KMS-11 (cell line): ENCODE results near the gene ORAI3.

ENCODE experiments used
- H2AFZ ChIP-seq: fragments of 200-600 bp; sonication (generic); 2 replicates; pipeline ENCODE4 v1.6.1; 2016; ENCODE audit warnings: antibody characterized with exemption, mixed run types, low read depth
- H3K27ac ChIP-seq: fragments of 200-600 bp; sonication (generic); 2 replicates; pipeline ENCODE4 v1.6.1; 2016; ENCODE audit warnings: mild to moderate bottlenecking, mixed run types
- H3K27me3 ChIP-seq: fragments of 200-600 bp; sonication (generic); 2 replicates; pipeline ENCODE4 v1.6.1; 2017; ENCODE audit warnings: mild to moderate bottlenecking, low read depth, mixed run types, moderate library complexity; ENCODE audit not compliant: insufficient read depth
- H3K36me3 ChIP-seq: fragments of 200-600 bp; sonication (generic); 2 replicates; pipeline ENCODE4 v1.6.1; 2017; ENCODE audit warnings: mild to moderate bottlenecking, mixed run types; ENCODE audit not compliant: insufficient read depth
- H3K4me1 ChIP-seq: fragments of 200-600 bp; sonication (generic); 2 replicates; pipeline ENCODE4 v1.6.1; 2016; ENCODE audit warnings: mild to moderate bottlenecking, low read depth, mixed run types; ENCODE audit not compliant: poor library complexity, severe bottlenecking
- H3K4me2 ChIP-seq: fragments of 200-600 bp; sonication (generic); 2 replicates; pipeline ENCODE4 v1.7.0; 2016; ENCODE audit warnings: mild to moderate bottlenecking, mixed run types
- H3K4me3 ChIP-seq: fragments of 200-600 bp; sonication (generic); IDR thresholded peaks from 2 replicates; pipeline ENCODE4 v1.6.1; 2017; ENCODE audit warnings: low read depth, low read length, mixed read lengths; ENCODE audit not compliant: insufficient read depth
- H3K79me2 ChIP-seq: fragments of 200-600 bp; sonication (generic); 2 replicates; pipeline ENCODE4 v1.6.1; 2016; ENCODE audit warnings: low read depth, mixed run types; ENCODE audit not compliant: insufficient read depth
- H3K9ac ChIP-seq: fragments of 200-600 bp; sonication (generic); 2 replicates; pipeline ENCODE4 v1.6.1; 2016; ENCODE audit warnings: mild to moderate bottlenecking, mixed run types
- H4K20me1 ChIP-seq: fragments of 200-600 bp; sonication (generic); 2 replicates; pipeline ENCODE4 v1.6.1; 2016; ENCODE audit warnings: mild to moderate bottlenecking, mixed run types; ENCODE audit not compliant: insufficient read depth
- TF ChIP-seq, protein P1 (sequence below): fragments of 200-600 bp; sonication (generic); conservative IDR thresholded peaks from 2 replicates; pipeline ENCODE4 v1.6.1; 2017; ENCODE audit warnings: low read depth, mild to moderate bottlenecking, antibody characterized with exemption, low read length, moderate library complexity, mixed read lengths

The ORAI3 gene

GRCh38 chr16:30922420-30922959 lies 26.4 kb upstream of the ORAI3 start:
- Histone ChIP-seq H3K27me3 (no peaks in the 10 kb centered on the region), H3K4me1 (peaks cover 3% of the 10 kb centered on the region), H4K20me1 (no peaks in the 10 kb centered on the region), H3K4me2 (peak overlapping the region; percentile 59; the same call in 1 of the 2 replicates), H3K36me3 (no peaks in the 10 kb centered on the region), H2AFZ (peak overlapping the region; percentile 61), H3K4me3 (no peak overlapping the region), H3K9ac (peak overlapping the region; percentile 94), H3K79me2 (no peaks in the 10 kb centered on the region), H3K27ac (peak overlapping the region; percentile 87)
- TF ChIP-seq, protein P1, sequence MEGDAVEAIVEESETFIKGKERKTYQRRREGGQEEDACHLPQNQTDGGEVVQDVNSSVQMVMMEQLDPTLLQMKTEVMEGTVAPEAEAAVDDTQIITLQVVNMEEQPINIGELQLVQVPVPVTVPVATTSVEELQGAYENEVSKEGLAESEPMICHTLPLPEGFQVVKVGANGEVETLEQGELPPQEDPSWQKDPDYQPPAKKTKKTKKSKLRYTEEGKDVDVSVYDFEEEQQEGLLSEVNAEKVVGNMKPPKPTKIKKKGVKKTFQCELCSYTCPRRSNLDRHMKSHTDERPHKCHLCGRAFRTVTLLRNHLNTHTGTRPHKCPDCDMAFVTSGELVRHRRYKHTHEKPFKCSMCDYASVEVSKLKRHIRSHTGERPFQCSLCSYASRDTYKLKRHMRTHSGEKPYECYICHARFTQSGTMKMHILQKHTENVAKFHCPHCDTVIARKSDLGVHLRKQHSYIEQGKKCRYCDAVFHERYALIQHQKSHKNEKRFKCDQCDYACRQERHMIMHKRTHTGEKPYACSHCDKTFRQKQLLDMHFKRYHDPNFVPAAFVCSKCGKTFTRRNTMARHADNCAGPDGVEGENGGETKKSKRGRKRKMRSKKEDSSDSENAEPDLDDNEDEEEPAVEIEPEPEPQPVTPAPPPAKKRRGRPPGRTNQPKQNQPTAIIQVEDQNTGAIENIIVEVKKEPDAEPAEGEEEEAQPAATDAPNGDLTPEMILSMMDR = no peak

DNA sequence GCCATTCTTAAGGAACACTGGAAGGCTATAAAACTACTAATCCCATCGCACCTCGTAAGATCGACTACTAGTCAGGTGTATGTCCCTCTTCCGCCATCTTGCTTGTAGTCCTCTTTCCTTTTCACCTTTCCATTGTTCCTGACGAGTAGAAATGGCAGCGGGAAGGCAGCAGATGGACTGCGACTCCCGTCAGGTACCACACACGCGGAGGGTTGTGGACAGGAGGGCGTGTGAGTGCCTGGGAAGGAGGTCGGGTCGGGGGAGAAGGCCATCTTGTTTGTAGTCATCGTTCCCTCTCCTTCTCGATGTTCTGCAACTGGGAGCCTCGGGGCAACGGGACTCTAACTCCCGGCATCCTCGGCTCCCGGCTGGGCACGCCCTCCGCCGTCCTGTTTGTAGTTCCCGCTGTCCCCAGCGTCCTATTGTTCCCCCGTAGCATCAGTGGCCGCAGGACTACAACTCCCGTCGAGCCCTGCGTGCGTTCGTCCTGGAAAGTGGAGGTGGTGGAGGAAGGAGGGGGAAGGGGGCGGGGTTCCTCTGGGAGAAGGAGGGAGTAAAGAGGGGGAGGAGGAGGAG lies 25.8 kb upstream of the ORAI3 start:
- Histone ChIP-seq H3K79me2 (no peaks in the 10 kb centered on the region), H4K20me1 (no peaks in the 10 kb centered on the region), H2AFZ (peak overlapping the region; percentile 53), H3K27ac (peak overlapping the region; percentile 87), H3K4me1 (peaks cover 3% of the 10 kb centered on the region), H3K4me2 (peak overlapping the region; percentile 0; the same call in 1 of the 2 replicates), H3K4me3 (no peak overlapping the region), H3K36me3 (no peaks in the 10 kb centered on the region), H3K9ac (peak overlapping the region; percentile 94), H3K27me3 (no peaks in the 10 kb centered on the region)
- TF ChIP-seq, protein P1 = no peak

DNA sequence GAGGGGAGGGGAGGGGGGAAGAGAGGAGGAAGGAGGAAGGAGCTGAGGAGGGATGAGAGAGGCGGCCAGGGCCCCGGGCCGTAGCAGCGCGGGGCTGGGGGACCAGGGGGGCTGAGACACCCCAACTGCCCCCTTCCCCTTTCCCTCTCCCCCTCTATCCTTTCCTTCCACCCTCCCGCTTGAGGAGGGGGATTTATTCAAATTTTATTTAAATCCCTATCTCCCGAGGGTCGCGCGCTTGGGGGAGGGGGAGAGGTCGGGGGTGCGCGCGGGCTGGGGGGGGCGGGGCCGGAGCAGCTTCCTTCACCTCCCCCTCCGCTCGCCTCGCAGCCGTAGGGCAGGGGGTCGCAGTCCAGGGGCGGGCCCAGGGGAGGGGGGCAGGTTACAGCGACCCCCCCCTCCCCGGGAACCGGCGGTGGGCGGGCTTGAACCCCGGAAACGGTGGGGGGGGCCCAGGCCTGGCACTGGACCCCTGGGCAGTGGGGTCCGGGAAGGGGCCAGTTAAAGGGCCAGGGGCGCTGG lies 25.3 kb upstream of the ORAI3 start, which contains the start of gene FBXL19:
TSS of gene FBXL19 (plus strand) at position 19 of the 522 bp plus-strand sequence. CDS start 2,183 bp downstream, outside the sequence.
- TF ChIP-seq, protein P1 = no peak
- Histone ChIP-seq H3K27ac (peak within 1 kb of the TSS; percentile 87), H3K4me3 (no peak within 1 kb of the TSS), H2AFZ (peak within 1 kb of the TSS; percentile 53), H3K36me3 (no peaks in the 10 kb centered on the region), H3K79me2 (no peaks in the 10 kb centered on the region), H3K4me2 (peak within 1 kb of the TSS; percentile 0; the same call in 1 of the 2 replicates), H4K20me1 (no peaks in the 10 kb centered on the region), H3K9ac (peak within 1 kb of the TSS; percentile 94), H3K27me3 (no peaks in the 10 kb centered on the region), H3K4me1 (peaks cover 3% of the 10 kb centered on the region)

GRCh38 chr16:30924076-30924912 lies 24.6 kb upstream of the ORAI3 start:
- H3K4me3 ChIP-seq = no peak overlapping the region
- H3K4me2 ChIP-seq = no peak overlapping the region; the same call in 1 of the 2 replicates
- no peaks in the 10 kb centered on the region for H4K20me1 ChIP-seq
- no peaks in the 10 kb centered on the region for H3K79me2 ChIP-seq
- TF ChIP-seq, protein P1 = no peak
- H3K27ac ChIP-seq = no peak overlapping the region
- H3K4me1 ChIP-seq = peaks cover 3% of the 10 kb centered on the region
- no peak overlapping the region for H2AFZ ChIP-seq
- no peaks in the 10 kb centered on the region for H3K36me3 ChIP-seq
- no peak overlapping the region for H3K9ac ChIP-seq
- H3K27me3 ChIP-seq = no peaks in the 10 kb centered on the region
